HG03103 (cell line): ENCODE data around the gene IL22RA1.

Source experiments
- ATAC-seq: cut with Tn5 transposase; IDR thresholded peaks from one replicate; pipeline ENCODE4 v1.9.1; 2021; ENCODE audit warnings: low read depth; ENCODE audit not compliant: unreplicated experiment

IL22RA1 gene

GRCh38 chr1:24081190-24081589, 61.8 kb downstream of the IL22RA1 start:
- ATAC-seq, result no peak

- no peak for ATAC-seq
Observed at GRCh38 chr1:24080131-24080530, 62.8 kb downstream of the IL22RA1 start.

- no peak for ATAC-seq
Observed at GRCh38 chr1:24077278-24077978, 65.5 kb downstream of the IL22RA1 start.

GRCh38 chr1:24075946-24076345, 67.0 kb downstream of the IL22RA1 start:
- no peak for ATAC-seq

GRCh38 chr1:24075590-24075854, 67.4 kb downstream of the IL22RA1 start:
- no peak for ATAC-seq

GRCh38 chr1:24074817-24075589, 67.9 kb downstream of the IL22RA1 start:
- no peak for ATAC-seq

- ATAC-seq, result no peak
Observed at GRCh38 chr1:24074196-24074595, 68.7 kb downstream of the IL22RA1 start.

- no peak for ATAC-seq
Observed at GRCh38 chr1:24071941-24072340, 71.0 kb downstream of the IL22RA1 start.

GRCh38 chr1:24070821-24071393, 72.0 kb downstream of the IL22RA1 start:
- ATAC-seq, result no peak

- ATAC-seq, result no peak
Observed at GRCh38 chr1:24069817-24070216, 73.1 kb downstream of the IL22RA1 start.
